ENCODE measurements around the gene FOXP4. TPM values are rescaled to one million over a fixed set of nuclear protein-coding genes. Genes with fewer than 3 reads are reported as not detected.

Gene FOXP4
- total RNA-seq, 1 experiment from 2014 or later, result 26.0 TPM

DNA sequence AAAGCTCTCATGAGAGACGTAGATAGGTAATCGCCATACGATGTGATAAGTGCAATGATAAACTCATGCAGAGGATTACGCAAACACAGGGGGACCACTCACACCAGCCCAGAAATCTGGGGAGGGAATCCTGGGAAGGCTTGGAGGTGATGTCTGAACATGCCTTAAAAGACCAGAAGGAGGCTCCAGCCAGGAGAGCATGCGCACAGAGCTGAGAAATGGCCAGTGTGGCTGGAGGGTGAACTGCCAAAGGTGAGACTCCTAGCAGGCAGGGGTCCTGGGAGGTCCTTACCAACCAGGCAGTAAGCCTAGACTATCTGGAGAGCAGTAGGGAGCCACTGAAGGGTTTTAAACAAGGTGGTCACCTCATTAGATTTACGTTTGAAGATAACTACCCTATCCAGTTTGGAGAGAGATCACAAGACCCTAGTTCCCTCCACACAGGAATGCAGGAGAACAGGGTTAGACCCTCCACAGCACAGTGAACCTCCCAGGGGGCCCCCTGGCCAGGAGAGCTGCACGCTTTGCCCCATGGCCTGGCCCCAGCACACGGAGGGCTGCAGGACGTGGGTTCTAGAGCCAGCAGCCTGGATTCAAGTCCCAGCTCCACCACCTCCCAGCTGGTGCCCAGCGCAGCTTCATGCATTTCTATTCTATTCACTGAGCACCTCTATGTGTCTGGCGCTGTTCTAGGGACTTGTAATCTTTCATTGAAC is 105.2 kb downstream of the FOXP4 start:
- BruUV-seq (replicated peaks), result no TSS peak
- Histone ChIP-seq H3K4me3 (no peak overlapping the region), H3F3A (ENCODE audit: insufficient read depth, low read depth) (peaks cover 7% of the 10 kb centered on the region; the same call in 1 of the 2 replicates), H3K79me2 (ENCODE audit: low read depth) (no peaks in the 10 kb centered on the region), H4K20me1 (ENCODE audit: insufficient read depth) (no peaks in the 10 kb centered on the region), H3K36me3 (ENCODE audit: low read depth) (no peaks in the 10 kb centered on the region), H3K9me2 (ENCODE audit: insufficient read depth) (no peaks in the 10 kb centered on the region), H3K9me3 (ENCODE audit: insufficient read depth, low read depth) (no peaks in the 10 kb centered on the region), H3K27ac (no peak overlapping the region), H2AFZ (no peak overlapping the region), H3K27me3 (ENCODE audit: insufficient read depth, low read depth) (no peaks in the 10 kb centered on the region), H3K4me2 (no peak overlapping the region), H3K4me1 (replicated peaks; ENCODE audit: insufficient read depth) (0 out of 2 replicates have a peak, but pooled peaks cover 8% of the 10 kb centered on the region)
- intact Hi-C loops (cut with micrococcal nuclease; ENCODE audit: unreplicated experiment), result no loop called here
- no peak for DNase-seq
- ChIA-PET POLR2A (ENCODE audit: unreplicated experiment) (no interaction called here), CTCF (interaction anchor here (0.6 kb wide), 1 partner anchor 48 kb away, joined by 17 read pairs; no protein-coding TSS in a partner anchor)
- no peak for TF ChIP-seq EZH2 (IDR thresholded peaks at IDR 0.05; ENCODE audit: low read depth)
- TF ChIP-seq, protein P1, sequence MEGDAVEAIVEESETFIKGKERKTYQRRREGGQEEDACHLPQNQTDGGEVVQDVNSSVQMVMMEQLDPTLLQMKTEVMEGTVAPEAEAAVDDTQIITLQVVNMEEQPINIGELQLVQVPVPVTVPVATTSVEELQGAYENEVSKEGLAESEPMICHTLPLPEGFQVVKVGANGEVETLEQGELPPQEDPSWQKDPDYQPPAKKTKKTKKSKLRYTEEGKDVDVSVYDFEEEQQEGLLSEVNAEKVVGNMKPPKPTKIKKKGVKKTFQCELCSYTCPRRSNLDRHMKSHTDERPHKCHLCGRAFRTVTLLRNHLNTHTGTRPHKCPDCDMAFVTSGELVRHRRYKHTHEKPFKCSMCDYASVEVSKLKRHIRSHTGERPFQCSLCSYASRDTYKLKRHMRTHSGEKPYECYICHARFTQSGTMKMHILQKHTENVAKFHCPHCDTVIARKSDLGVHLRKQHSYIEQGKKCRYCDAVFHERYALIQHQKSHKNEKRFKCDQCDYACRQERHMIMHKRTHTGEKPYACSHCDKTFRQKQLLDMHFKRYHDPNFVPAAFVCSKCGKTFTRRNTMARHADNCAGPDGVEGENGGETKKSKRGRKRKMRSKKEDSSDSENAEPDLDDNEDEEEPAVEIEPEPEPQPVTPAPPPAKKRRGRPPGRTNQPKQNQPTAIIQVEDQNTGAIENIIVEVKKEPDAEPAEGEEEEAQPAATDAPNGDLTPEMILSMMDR (conservative IDR thresholded peaks at IDR 0.05), result no peak

Small RNA genes lying within 50 kb of the gene (microRNA-seq; reads per million reads assigned to microRNA genes)
- not detected for gene MIR4641 (ENCODE audit: borderline number of aligned reads, borderline replicate concordance)

Other genes starting within 250 kb of the FOXP4 start
- gene NCR2, start 210.8 kb upstream of the FOXP4 start, total RNA-seq (2021), result not detected in 2 replicates
- gene MDFI, start 92.1 kb downstream of the FOXP4 start, total RNA-seq (2021), result 19.4 and 22.6 TPM in 2 replicates
- gene TFEB, start 189.2 kb downstream of the FOXP4 start, total RNA-seq (2021), result 7.3 and 8.6 TPM in 2 replicates
- gene PGC, start 201.0 kb downstream of the FOXP4 start, total RNA-seq (2021), result not detected in 2 replicates
- 4.5 and 10.4 TPM in 2 replicates for gene FRS3, start 233.5 kb downstream of the FOXP4 start, total RNA-seq (2021)
- gene PRICKLE4, start 234.4 kb downstream of the FOXP4 start, total RNA-seq (2021), result 8.4 and 9.2 TPM in 2 replicates
- 143 and 170 TPM in 2 replicates for gene TOMM6, start 241.3 kb downstream of the FOXP4 start, total RNA-seq (2021)